ENCODE data around the gene SPPL2B. TPM values are rescaled to one million over a fixed set of nuclear protein-coding genes. Genes with fewer than 3 reads are reported as not detected.

Gene SPPL2B
- total RNA-seq, 6 experiments from 2014 or later: 32.9 to 41.8 (median 33.9) TPM

DNA sequence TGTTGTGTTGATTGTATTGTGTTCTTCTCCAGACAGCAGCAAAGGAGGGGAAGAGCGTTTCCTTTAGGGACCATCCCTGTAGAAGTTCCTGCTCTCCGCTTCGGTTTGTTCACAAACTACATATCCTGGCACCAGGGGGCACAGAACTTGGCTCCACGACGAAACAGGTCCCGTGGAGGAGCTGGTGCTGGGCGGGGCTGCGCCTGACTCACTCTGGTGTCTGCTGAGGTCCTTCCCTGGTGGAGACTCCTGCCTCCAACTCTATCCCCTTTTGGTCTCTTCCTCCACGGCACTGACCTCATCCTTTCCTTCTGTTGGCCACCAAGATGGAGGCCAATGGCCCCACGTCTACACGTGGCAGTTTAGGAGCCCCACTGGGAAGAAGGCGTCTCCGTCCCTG lies 46.3 kb downstream of the SPPL2B start:
- TF ChIP-seq, protein P1, sequence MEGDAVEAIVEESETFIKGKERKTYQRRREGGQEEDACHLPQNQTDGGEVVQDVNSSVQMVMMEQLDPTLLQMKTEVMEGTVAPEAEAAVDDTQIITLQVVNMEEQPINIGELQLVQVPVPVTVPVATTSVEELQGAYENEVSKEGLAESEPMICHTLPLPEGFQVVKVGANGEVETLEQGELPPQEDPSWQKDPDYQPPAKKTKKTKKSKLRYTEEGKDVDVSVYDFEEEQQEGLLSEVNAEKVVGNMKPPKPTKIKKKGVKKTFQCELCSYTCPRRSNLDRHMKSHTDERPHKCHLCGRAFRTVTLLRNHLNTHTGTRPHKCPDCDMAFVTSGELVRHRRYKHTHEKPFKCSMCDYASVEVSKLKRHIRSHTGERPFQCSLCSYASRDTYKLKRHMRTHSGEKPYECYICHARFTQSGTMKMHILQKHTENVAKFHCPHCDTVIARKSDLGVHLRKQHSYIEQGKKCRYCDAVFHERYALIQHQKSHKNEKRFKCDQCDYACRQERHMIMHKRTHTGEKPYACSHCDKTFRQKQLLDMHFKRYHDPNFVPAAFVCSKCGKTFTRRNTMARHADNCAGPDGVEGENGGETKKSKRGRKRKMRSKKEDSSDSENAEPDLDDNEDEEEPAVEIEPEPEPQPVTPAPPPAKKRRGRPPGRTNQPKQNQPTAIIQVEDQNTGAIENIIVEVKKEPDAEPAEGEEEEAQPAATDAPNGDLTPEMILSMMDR (IDR thresholded peaks at IDR 0.05): no peak
- DNase-seq: no peak

DNA sequence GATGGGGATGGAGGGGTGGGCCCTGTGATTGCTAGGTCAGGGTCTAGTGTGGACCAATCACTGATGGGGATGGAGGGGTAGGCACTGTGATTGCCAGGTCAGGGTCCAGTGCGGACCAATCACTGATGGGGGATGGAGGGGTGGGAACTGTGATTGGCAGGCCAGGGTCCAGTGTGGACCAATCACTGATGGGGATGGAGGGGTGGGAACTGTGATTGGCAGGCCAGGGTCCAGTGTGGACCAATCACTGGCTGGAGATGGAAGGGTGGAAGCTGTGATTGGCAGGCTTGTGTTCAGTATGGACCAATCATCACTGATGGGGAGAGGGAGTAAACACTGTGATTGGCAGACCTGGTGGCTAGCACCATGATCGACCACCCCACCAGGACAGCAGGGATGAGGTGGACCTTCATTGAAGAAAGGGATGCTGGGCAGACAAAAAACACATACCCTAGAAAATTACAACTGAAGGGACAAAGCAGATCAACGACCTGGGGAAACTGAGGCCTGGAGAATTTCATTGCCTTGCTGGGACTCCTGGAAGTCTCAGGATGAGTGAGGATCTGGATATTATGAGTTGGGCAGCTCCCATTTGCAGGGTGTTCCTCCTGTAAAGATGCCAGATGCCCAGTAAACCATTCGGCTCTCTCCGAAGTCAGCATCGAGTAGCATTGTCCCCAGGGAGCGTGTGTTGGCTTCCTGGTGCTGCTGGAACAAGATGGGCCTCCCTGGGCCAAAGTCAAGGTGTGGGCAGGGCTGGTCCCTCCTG lies 47.1 kb downstream of the SPPL2B start:
- H3K4me1 Mint-ChIP-seq (ENCODE audit: low read depth): peaks cover 27% of the 10 kb centered on the region
- H3K4me3 Mint-ChIP-seq: no peak overlapping the region
- no peak for DNase-seq
- TF ChIP-seq, protein P1 (IDR thresholded peaks at IDR 0.05): no peak
- H3K9me3 Mint-ChIP-seq: peaks cover 17% of the 10 kb centered on the region
- H3K27ac Mint-ChIP-seq: no peak overlapping the region
- peaks cover 10% of the 10 kb centered on the region for H3K27me3 Mint-ChIP-seq (ENCODE audit: insufficient read depth)
- 0 out of 2 replicates have a peak, but pooled peaks cover 5% of the 10 kb centered on the region for H3K36me3 Mint-ChIP-seq (ENCODE audit: low read depth)

More for the DNA sequence above, 46.3 kb downstream of the SPPL2B start:
- 0 out of 2 replicates have a peak, but pooled peaks cover 5% of the 10 kb centered on the region for H3K36me3 Mint-ChIP-seq (ENCODE audit: low read depth)
- H3K9me3 Mint-ChIP-seq: peaks cover 15% of the 10 kb centered on the region
- H3K4me3 Mint-ChIP-seq: no peak overlapping the region
- no peak overlapping the region for H3K27ac Mint-ChIP-seq
- peaks cover 27% of the 10 kb centered on the region for H3K4me1 Mint-ChIP-seq (ENCODE audit: low read depth)
- peaks cover 10% of the 10 kb centered on the region for H3K27me3 Mint-ChIP-seq (ENCODE audit: insufficient read depth)

DNA sequence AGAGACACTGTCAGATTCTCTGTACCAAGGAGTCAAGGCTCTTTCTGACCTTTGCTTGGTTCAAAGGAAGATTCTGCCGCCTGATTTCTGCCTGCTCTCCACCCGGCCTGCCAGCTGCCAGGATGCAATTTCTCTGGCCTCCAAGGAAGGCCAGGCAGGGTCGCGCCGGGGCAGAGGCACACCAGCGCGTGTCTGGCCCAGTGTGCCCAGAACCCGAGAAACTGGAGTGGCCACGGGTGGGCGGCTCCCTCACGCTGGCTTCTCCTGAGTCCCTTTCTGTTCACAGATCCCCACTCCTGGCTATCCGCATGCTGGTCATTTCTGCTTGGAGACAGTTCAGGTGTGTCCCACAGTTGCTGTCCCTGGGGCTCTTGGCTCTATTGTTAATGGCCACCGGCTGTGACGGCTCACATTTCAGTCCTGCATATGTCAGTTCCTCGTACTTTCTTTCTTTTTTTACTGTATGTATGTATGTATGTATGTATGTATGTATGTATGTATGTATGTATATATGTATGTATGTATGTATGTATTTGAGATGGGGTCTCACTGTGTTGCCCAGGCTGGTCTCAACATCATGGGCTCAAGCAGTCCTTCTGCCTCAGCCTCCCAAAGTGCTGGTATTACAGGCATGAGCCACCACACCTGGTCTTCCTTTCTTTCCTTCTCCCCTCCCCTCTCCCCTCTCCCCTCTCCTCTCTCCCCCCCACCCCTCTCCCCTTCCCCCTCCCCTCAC lies 48.5 kb downstream of the SPPL2B start:
- peaks cover 10% of the 10 kb centered on the region for H3K27me3 Mint-ChIP-seq (ENCODE audit: insufficient read depth)
- H3K36me3 Mint-ChIP-seq (ENCODE audit: low read depth): peaks cover 11% of the 10 kb centered on the region
- TF ChIP-seq, protein P1 (IDR thresholded peaks at IDR 0.05): no peak
- no peak for DNase-seq
- no peak overlapping the region for H3K4me3 Mint-ChIP-seq
- peaks cover 25% of the 10 kb centered on the region for H3K9me3 Mint-ChIP-seq
- H3K4me1 Mint-ChIP-seq (ENCODE audit: low read depth): peaks cover 12% of the 10 kb centered on the region
- no peak overlapping the region for H3K27ac Mint-ChIP-seq

DNA sequence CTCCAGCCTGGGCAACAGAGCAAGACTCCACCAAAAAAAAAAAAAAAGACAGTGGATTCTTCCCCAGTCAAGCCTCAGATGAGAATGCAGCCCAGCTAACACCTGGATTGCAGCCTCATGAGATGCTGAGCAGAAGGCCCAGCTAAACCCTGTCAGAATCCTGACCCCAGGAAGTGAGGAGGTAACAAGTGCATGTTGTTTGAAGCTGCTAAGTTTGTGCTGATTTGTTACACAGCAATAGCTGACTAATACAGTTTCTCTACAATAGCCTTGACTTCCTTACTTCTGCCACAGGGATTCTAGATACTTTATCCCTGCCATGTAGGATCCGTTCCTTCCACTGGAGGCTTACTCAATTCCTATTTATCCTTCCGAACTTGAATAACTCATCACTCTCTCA lies 52.1 kb downstream of the SPPL2B start:
- TF ChIP-seq, protein P1 (IDR thresholded peaks at IDR 0.05): no peak
- Mint-ChIP-seq H3K27me3 (ENCODE audit: insufficient read depth) (peaks cover 10% of the 10 kb centered on the region), H3K9me3 (peaks cover 25% of the 10 kb centered on the region), H3K4me1 (ENCODE audit: low read depth) (peaks cover 13% of the 10 kb centered on the region), H3K4me3 (no peak overlapping the region), H3K36me3 (ENCODE audit: low read depth) (peaks cover 11% of the 10 kb centered on the region), H3K27ac (no peak overlapping the region)
- no peak for DNase-seq

DNA sequence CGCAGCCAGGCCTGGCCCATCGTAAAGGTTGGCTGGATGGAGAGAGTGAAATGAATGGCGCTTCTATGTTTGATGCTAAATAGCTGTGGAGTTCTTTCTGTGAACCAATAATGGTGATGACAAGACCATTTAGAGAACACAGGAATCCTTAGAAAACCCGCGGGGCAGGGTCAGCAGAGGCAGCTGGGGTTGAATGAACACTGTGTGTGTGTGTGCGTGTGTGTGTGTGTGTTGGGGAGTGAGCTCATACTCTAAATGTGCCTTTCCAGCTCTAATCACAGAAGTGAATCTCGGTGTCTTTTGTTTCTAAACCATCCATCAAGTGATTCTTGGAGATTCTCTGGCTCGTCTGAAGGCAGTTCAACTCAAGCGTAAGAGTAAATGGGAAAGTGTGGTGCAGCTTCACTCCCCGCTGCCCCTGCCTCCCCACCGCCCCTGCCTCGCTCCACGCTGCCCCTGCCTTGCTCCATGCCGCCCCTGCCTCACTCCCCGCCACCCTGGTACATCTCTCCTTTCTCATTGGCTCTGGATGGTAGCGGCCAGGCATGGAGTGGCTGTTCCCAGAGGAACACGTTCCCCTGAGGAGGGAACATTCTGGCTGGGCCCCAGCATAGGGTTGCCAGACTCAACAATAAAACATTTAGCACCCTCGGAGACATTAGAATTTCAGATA lies 52.8 kb downstream of the SPPL2B start:
- Mint-ChIP-seq H3K9me3 (peaks cover 25% of the 10 kb centered on the region), H3K4me1 (ENCODE audit: low read depth) (peaks cover 14% of the 10 kb centered on the region), H3K36me3 (ENCODE audit: low read depth) (peaks cover 11% of the 10 kb centered on the region), H3K27me3 (ENCODE audit: insufficient read depth) (peaks cover 9% of the 10 kb centered on the region), H3K4me3 (no peak overlapping the region), H3K27ac (no peak overlapping the region)
- DNase-seq: no peak
- TF ChIP-seq, protein P1 (IDR thresholded peaks at IDR 0.05): no peak

All from HFFc6 (cell line).